ENCODE data around the gene FAHD1.
A peak's percentile ranks its signal among the peaks of the same experiment; 100 is the strongest.

DNA sequence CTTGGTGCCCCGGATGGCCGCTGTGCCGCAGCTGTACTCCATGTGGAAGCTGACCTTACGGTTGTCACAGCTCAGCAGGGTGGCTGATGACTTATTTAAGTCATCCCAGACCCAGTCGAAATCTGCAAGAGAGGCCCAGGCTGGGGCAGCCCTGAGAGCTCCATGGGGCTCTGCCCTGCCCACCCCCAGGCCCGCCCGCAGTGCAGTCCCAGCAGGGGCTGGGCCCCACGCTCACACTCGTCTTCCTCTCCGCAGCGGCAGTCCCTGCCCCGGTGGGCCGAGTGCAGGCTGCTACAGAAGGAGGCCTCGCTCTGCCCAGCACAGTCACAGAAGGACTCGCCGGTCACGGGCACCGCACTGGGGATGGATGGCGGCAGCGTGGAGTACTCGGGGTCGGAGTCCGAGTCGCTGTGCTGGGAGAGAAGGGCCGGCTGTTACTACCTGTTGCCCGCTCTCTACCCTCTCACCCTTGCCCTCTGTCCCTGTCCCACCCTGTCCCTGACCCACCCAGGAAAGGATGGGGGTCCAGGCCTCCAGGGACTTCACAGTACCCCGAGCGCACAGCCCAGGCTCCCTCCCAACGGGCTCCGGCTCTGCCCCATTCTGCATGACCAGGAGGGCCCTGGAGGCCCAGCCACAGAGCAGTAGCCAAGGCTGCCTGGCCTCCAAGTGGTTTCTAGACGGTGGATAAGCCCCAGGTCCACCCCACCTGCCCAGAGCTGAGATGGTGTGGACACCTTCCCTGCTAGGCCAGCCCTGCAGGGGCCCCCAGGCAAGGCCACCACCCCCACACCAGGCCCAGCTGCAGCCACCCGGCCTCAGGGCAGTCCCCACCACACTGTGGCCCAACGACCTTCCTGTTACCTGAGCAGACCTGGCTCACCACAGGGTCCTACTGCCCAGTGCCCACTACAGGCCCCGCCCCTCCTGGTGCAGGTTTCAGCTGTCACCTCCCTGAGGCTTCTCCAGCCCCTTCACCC is 48.5 kb upstream of the FAHD1 start:
- no peak for TF ChIP-seq TAF1 (IDR thresholded peaks at IDR 0.05; ENCODE audit: low read depth)
- TF ChIP-seq, protein P1, sequence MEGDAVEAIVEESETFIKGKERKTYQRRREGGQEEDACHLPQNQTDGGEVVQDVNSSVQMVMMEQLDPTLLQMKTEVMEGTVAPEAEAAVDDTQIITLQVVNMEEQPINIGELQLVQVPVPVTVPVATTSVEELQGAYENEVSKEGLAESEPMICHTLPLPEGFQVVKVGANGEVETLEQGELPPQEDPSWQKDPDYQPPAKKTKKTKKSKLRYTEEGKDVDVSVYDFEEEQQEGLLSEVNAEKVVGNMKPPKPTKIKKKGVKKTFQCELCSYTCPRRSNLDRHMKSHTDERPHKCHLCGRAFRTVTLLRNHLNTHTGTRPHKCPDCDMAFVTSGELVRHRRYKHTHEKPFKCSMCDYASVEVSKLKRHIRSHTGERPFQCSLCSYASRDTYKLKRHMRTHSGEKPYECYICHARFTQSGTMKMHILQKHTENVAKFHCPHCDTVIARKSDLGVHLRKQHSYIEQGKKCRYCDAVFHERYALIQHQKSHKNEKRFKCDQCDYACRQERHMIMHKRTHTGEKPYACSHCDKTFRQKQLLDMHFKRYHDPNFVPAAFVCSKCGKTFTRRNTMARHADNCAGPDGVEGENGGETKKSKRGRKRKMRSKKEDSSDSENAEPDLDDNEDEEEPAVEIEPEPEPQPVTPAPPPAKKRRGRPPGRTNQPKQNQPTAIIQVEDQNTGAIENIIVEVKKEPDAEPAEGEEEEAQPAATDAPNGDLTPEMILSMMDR (IDR thresholded peaks at IDR 0.05; ENCODE audit: poor library complexity, severe bottlenecking), result no peak
- TF ChIP-seq, protein P2, sequence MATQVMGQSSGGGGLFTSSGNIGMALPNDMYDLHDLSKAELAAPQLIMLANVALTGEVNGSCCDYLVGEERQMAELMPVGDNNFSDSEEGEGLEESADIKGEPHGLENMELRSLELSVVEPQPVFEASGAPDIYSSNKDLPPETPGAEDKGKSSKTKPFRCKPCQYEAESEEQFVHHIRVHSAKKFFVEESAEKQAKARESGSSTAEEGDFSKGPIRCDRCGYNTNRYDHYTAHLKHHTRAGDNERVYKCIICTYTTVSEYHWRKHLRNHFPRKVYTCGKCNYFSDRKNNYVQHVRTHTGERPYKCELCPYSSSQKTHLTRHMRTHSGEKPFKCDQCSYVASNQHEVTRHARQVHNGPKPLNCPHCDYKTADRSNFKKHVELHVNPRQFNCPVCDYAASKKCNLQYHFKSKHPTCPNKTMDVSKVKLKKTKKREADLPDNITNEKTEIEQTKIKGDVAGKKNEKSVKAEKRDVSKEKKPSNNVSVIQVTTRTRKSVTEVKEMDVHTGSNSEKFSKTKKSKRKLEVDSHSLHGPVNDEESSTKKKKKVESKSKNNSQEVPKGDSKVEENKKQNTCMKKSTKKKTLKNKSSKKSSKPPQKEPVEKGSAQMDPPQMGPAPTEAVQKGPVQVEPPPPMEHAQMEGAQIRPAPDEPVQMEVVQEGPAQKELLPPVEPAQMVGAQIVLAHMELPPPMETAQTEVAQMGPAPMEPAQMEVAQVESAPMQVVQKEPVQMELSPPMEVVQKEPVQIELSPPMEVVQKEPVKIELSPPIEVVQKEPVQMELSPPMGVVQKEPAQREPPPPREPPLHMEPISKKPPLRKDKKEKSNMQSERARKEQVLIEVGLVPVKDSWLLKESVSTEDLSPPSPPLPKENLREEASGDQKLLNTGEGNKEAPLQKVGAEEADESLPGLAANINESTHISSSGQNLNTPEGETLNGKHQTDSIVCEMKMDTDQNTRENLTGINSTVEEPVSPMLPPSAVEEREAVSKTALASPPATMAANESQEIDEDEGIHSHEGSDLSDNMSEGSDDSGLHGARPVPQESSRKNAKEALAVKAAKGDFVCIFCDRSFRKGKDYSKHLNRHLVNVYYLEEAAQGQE (IDR thresholded peaks at IDR 0.05; ENCODE audit: borderline replicate concordance), result no peak
- peak; percentile 27 for TF ChIP-seq POLR2AphosphoS5 (IDR thresholded peaks at IDR 0.05)

All from neural cell (in vitro differentiated cells).